Endometrium (tissue), 2 donors: ENCODE results near the gene MBD3L1.

ENCODE experiments used
- FAIRE-seq: peaks from 2 replicates; lab custom pipeline; 2012; peaks lifted over from hg19 to GRCh38; lab: Jason Lieb, UNC
- donor health status: control.
- donor health status: control.

The MBD3L1 gene

DNA sequence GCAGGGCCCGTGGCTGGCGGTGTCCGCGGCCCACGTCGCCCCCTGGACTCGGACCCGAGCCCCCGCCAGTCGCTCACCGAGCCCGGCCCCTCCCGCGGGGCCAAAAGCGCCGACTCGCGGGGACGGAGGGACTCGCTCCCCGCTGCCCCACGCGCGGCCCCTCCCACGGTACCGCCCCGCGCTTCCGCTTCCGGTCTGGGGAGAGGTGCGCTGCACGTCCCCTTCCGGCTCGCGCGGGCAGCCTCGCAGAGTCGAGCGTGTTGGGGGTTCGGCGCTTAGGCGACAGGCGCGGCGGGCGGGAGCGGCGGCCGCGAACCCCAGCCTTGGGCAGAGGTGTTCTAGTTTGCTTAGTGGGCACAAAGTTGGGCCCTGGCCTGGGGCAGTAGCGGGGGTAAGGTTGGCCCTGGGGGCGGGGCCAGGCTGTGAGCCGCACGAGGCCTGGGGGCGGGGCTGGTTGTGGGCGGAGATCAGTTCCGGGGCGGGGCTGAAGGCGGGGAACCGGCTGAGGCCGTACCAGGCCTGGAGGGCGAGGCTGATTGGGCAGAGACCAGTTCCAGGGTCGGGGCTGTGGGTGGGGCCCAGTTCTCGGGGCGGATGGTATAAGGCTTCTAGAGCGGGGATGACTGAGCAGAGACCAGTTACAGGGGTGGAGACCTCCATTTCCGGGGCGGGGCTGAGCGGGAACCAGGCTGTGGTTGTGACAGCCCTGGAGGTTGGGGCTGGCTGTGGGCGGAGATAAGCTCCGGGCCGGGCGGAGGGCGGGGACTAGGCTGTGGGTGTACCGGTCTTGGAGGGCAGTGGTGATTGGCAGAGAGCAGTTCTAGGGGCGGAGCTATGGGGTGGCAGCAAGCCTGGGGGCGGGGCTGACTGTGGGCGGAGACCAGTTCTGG lies at the start of gene MBD3L1, which contains the start of gene ZNF558:
Gene MBD3L1 (plus strand): TSS at position 246 of the 890 bp plus-strand sequence. CDS start 10,302 bp downstream, outside the sequence.
Gene ZNF558 (minus strand): TSS at position 173 of the 890 bp plus-strand sequence. CDS start 9,645 bp downstream, outside the sequence.
- peak; percentile 94 for FAIRE-seq

- FAIRE-seq, result no peak
Measured at GRCh38 chr19:8794823-8795222, 37.4 kb upstream of the MBD3L1 start.

DNA sequence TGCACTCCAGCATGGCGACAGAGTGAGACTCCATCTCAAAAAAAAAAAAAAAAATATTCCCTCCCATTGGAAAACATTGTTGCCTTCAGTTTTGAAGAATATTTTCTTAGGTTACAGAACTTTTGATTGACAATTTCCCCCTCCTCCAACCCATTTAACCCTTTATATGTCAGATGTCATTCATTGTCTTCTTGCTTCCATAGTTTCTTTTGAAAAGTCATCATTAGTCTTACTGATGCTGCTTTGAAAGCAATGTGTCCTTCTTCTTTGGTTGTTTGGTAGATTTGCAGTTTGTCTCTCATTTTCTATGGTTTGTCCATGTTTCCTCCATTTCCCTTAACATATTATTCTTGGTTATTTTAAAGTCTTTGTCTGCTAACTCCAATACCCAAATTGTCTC lies 25.5 kb upstream of the MBD3L1 start:
- FAIRE-seq, result no peak

DNA sequence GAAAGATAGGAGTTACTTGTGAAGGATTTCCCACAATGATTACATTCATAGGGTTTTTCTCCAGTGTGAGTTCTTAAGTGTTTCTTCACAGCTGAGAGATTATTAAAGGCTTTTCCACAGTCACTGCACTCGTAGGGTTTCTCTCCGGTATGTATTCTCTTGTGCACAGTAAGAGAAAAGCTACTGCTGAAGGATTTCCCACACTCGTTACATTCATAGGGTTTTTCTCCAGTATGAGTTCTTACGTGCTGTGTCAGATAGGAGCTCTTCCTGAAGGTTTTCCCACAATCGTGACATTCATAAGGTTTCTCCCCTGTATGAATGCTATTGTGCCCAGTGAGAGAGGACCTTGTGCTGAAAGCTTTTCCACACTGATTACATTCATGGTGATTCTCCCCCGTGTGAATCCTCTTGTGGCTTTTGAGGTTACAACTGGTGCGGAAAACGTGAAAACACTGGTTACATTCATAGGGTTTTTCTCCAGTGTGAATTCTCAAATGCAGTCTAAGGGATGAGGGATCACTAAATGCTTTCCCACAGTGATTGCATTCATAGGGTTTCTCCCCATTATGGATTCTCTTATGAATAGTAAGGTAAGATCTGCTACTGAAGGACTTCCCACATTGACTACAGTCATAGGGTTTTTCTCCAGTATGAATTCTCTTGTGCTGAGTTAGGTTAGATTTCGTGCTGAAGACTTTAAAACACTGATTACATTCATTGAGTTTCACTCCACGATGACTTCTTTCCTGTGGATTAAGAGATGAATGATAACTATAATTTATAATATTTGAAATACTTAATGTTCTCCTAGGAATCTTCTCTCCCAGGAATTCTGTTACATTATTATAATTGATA lies 20.6 kb upstream of the MBD3L1 start:
- FAIRE-seq, result no peak

DNA sequence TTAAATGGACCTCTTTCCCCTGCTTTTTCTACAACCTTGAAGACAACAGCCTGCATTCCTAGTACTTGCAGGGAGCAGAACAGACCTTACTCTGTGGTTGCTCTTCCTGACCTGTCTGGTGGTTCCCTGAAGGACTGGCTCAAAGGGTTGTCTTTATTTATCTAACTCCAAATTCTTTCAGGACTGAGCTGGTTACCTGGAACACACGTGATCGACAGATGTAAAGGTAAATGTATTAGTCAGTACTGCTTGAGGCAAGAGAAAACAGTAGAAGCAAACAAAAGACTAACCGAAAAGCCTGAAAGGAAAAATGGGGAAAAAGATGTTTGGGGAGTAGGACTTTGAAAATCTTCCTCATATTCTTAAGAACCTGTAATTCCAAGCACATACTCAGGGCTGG lies 18.0 kb upstream of the MBD3L1 start:
- no peak for FAIRE-seq

DNA sequence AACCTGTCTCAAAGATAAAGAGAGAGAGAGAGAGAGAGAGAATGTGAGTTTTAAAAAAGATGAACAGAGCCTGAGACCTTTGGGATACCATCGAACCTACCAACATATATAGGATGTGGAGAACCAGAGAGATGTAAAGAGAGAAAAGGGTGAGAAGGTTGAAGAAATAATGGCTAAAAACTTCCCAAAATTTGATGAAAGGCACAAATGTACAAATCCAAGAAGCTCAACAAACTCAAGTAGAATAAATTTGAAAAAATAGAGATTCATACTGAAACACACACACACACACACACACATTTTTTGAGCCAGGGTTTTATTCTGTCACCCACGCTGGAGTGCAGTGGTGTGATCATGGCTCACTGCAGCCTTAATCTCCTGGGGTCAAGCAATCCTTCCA lies 16.4 kb upstream of the MBD3L1 start:
- FAIRE-seq, result no peak

DNA sequence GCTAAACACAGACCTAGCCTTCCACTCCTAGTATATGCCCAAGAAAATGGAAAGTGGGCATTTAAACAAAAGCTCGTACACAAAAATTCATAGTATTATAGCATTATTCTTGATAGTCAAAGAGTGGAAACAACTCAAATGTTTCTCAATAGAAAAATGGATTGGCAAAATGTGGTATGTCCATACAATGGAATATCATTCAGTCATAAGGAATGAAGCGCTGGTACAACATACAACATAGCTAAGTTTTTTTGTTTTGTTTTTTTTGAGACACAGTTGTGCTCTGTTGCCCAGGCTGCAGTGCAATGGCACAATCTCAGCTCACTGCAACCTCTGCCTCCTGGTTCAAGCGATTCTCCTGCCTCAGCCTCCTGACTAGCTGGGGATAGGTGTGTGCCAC lies 11.9 kb upstream of the MBD3L1 start:
- no peak for FAIRE-seq

DNA sequence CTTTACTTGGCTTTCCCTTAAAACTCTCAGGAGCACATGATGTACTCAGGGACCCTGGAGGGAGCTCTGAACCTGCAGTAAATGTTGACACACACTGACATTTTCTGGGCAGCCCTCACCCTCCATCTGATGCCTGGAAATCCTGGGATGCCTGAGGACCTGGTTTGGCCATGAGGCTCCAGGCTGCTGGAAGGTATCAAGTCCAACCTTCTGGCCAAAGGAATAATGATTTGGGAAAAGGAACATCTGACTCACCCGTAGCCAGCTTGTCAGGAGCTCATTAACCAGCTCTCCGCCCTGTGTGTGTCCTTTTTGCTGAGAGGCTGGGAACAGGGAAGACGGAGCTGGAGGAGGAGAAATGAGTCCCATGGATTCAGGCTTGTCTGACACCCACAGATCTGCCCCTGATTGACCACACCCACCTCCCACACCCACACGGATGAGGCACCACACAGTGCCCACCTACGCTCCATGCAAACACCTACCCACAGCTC lies 10.4 kb upstream of the MBD3L1 start:
- FAIRE-seq, result no peak

GRCh38 chr19:8826371-8826770 lies 5.8 kb upstream of the MBD3L1 start:
- FAIRE-seq, result no peak

GRCh38 chr19:8827277-8827676 lies 4.9 kb upstream of the MBD3L1 start:
- FAIRE-seq, result no peak

DNA sequence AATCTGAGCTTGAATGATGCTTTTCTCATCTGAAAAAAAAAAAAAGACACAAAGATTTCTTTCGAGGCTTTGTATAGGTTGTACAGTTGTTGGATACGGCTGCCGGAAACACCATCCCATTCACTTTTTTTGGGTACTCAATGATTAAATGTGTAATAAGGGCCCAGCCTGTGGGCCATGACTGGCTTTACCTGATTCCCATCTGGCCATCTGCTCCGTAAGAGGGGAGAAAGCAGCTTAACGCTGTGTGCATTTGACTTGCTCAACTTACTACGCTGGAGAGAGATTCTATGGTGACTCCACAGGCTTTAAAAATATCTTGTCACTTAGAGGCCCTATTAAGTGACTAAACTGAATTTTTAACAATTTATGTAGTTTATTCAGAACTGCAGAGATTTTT lies 804 bp upstream of the MBD3L1 start:
- FAIRE-seq, result no peak

GRCh38 chr19:8831832-8832131 lies 395 bp upstream of the MBD3L1 start:
- FAIRE-seq, result no peak

DNA sequence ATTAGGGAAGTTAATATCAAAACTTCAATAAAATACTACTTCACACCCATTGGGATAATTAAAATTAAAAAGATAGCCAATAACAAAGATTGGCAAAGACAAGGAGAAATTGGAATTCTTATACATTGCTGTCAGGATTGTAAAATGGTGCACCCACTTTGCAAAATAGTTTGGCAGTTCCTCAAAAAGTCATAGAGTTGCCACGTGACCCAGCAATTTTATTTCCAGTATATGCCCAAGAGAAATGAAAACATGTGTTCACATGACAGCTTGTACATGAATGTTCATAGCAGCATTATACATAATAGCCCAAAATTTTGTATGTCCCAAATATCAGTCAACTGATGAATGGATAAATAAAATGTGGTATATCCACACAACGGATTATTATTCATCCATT lies 3.3 kb downstream of the MBD3L1 start:
- peak; percentile 4 for FAIRE-seq

DNA sequence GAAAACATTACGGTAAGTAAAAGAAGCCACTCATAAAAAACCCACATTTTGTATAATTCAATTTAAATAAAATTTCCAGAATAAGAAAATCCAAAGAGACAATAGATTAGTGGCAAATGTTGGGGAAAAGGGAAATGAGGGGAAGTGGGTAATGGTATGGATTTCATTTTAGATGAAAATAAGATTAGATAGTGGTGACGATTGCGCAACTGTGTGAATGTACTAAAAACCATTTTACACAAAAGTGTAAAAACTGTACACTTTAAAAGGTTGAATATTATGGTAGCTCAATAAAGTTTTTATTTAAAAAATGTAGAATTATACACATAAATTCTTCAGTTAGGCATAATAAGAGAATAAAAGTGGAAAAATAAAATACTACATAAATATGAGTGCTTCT lies 3.7 kb downstream of the MBD3L1 start:
- no peak for FAIRE-seq

GRCh38 chr19:8840708-8841107 lies 8.5 kb downstream of the MBD3L1 start:
- FAIRE-seq, result no peak

- FAIRE-seq, result no peak
Measured at GRCh38 chr19:8846819-8847218, 14.6 kb downstream of the MBD3L1 start.

GRCh38 chr19:8849232-8849631 lies 17.1 kb downstream of the MBD3L1 start:
- no peak for FAIRE-seq

DNA sequence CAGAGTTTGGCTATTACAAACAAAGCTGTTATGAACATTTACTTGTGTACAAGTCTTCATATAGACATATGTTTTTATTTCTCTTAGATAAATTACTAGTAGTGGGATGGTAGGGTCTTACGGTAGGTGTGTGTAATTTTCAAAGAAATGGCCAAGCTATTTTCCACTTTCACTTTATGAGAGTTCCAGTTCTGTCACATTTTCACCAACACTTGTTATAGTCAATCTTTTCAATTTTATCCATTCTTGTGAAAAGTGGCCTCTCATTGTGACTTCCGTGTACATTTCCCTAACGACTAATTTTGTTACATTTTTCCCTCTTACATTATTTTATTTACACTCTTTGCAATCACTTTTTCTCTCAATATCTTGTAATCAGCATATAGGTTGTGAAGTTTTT lies 18.3 kb downstream of the MBD3L1 start:
- FAIRE-seq, result no peak

DNA sequence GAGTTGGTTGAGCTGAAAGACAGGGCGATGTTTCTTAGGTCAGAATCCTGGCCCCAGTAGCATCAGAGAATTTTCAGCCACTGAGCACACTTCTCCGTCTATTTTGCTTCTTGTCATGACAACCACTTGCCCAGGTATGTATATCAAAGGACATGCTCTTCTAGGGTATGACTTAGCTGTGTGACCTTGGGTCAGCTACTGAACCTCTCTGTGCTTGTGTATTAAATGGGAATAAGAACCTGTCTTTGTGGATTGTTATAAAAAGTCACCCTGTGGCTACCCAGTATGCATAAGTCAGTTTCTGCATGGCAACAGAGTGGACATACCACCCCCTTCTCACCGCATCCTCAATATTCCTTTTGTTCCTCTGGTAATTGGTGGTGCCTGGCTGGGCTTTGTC lies 26.1 kb downstream of the MBD3L1 start:
- no peak for FAIRE-seq

GRCh38 chr19:8866344-8866743 lies 34.2 kb downstream of the MBD3L1 start:
- FAIRE-seq, result no peak

GRCh38 chr19:8877854-8878705 lies 45.9 kb downstream of the MBD3L1 start:
- no peak for FAIRE-seq

DNA sequence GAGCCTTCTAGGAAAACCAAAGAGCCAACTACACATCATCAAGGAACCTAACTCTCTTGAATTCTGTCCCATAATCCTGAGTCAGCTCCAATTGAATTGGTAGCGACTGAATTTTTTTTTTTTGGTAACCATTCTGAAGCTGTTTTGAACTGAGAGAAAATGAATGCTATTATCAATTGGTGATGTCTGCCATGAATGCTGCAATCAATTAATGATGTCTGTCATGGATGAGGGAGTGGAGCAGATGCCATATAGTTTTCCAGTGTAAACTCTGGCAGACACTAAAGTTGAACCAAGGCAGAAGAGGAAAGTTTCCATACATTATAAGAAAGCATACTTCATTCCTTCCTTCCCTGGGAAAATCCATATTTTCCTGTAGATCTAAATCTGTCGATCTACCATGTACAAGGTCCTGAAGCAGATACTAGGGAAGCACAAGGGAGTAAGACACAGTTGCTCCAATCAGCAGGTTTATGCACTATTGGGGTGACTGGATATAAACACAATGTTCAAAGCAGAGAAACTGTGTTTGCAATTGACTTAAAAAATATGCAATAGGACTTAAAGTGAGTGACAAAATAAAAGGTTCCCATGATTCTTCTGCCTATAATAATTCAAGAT lies 48.8 kb downstream of the MBD3L1 start:
- FAIRE-seq, result no peak
